Astrocyte of the spinal cord (primary cell): Measurements from ENCODE around the gene TMEM30A.

Experiments used
- DNase-seq: peaks from one replicate; pipeline ENCODE4 v3.0.0; 2011; ENCODE audit warnings: low read depth, low spot score
- H3K4me3 ChIP-seq: 2 replicates; pipeline ENCODE4 v1.5.1; 2011; ENCODE audit warnings: low read depth, mild to moderate bottlenecking, low read length, moderate library complexity
- CTCF ChIP-seq: IDR thresholded peaks from 2 replicates; pipeline ENCODE4 v1.5.1; 2012; ENCODE audit warnings: low read depth, mild to moderate bottlenecking, low read length, inconsistent platforms
- in situ Hi-C: cut with HindIII; loops from 2 replicates; pipeline ENCODE4 v1.10.0; 2017; ENCODE audit warnings: low sequenced_read_pairs

The TMEM30A gene

GRCh38 chr6:75268988-75269354 is 15.6 kb downstream of the TMEM30A start:
- no peak overlapping the region for H3K4me3 ChIP-seq
- no peak for DNase-seq
- in situ Hi-C loops, result no loop called here
- no peak for TF ChIP-seq CTCF

GRCh38 chr6:75268121-75268987 is 16.2 kb downstream of the TMEM30A start:
- no peak for DNase-seq
- TF ChIP-seq CTCF, result no peak
- no peak overlapping the region for H3K4me3 ChIP-seq
- in situ Hi-C loops, result no loop called here

- DNase-seq, result no peak
- TF ChIP-seq CTCF, result no peak
- no peak overlapping the region for H3K4me3 ChIP-seq
- in situ Hi-C loops, result no loop called here
These were observed 17.1 kb downstream of the TMEM30A start for GRCh38 chr6:75267461-75267860.

- DNase-seq, result peak; percentile 65
- in situ Hi-C loops, result no loop called here
- no peak overlapping the region for H3K4me3 ChIP-seq
- peak; percentile 79 for TF ChIP-seq CTCF
These were observed 17.8 kb downstream of the TMEM30A start for GRCh38 chr6:75266716-75267291.

- H3K4me3 ChIP-seq, result no peak overlapping the region
- TF ChIP-seq CTCF, result no peak
- in situ Hi-C loops, result no loop called here
- no peak for DNase-seq
These were observed 21.2 kb downstream of the TMEM30A start for GRCh38 chr6:75263401-75263750.

- in situ Hi-C loops, result no loop called here
- TF ChIP-seq CTCF, result no peak
These were observed 21.7 kb downstream of the TMEM30A start for GRCh38 chr6:75262716-75263400.

More at GRCh38 chr6:75262716-75263400, 21.7 kb downstream of the TMEM30A start:
- no peak overlapping the region for H3K4me3 ChIP-seq
- no peak for DNase-seq
